ENCODE results near the gene INSYN1.
"Not testable (repeated sequence)": the region's sequence is repeated elsewhere in the genome, so short reads cannot be mapped to it uniquely, and the experiment has no call there.

Gene INSYN1, protein sequence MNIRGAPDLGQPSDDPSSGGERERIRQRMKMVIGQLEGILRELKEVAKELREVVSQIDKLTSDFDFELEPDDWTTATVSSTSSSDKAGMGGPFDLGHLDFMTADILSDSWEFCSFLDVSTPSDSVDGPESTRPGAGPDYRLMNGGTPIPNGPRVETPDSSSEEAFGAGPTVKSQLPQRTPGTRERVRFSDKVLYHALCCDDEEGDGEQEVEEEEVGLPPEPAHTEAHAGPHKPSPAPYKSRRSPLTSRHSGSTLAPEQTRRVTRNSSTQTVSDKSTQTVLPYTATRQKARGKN

DNA sequence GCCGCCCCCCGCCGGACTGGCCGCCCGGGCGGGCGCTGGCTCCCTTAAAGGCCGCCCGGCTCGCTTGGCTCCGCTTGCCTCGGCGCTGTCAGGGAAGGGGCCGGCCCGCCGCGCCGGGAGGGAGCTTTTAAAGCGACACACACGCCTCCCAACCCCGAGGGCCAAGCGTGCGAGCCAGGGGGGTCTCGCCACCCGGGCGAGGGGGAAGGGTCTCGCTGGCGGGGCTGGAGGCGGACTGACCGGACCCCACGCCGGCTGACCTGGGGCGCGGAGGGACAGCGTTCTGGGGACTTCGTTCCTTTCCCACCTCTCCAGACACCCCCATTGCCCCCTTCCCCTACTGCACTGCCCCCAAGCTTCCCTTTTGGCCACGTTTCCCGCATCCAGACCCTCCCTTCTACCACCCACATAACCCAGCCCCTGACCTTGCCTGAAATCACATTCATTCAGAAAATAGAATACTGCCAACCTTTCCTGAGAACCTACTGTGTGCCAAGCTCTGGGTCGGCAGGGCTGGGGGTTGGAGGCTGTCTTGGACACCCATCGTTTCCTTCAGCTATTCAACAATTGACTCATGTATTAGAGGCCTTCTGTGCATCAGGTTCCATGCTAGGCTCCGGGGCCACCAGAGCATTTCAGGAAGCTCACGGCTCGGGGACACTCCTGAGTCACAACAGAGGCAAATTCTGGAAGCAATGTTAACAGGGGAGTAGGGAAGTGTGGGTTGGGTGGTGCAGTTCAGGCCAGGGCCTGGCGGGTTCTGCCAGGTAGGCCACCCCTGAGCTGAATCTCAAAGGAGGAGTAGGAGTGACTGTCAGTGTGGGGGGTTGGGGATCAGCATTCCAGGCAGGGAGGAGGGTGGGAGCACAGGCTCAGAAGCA is at the start of gene INSYN1:
INSYN1 (minus strand) TSS at position 102 of the 881 bp plus-strand sequence. CDS start 2,221 bp downstream, outside the sequence.
- no peak for DNase-seq

DNA sequence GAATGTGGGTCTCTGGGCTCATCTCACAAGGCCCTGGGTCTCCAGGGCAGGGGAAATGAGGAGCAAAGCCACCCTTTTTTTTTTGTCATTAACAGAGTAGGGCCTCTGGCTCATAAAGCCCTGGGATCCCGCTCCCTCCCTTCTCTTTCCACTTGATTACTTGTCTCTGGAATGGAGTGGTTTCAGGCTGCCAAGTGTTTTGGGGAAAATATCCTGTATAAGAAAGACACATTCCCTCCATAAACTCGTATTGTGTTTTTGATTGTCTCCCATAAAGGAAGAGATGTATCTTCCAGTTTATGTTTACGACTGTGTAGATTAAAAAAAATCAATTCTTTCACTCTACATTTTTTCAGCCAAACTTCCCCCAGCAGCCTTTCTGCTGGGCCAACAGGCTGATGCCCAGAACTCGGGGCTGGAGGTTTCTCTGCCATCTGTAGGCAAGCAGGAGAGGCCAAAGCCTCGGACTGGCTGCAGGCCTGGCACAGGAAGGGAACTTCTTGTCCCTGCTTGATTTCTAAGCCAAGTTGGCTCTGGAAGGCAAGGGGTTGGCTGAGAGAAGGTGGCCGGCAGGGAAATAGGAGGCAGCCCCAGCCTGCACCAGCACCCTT is 49.4 kb upstream of the INSYN1 start:
- DNase-seq: no peak

DNA sequence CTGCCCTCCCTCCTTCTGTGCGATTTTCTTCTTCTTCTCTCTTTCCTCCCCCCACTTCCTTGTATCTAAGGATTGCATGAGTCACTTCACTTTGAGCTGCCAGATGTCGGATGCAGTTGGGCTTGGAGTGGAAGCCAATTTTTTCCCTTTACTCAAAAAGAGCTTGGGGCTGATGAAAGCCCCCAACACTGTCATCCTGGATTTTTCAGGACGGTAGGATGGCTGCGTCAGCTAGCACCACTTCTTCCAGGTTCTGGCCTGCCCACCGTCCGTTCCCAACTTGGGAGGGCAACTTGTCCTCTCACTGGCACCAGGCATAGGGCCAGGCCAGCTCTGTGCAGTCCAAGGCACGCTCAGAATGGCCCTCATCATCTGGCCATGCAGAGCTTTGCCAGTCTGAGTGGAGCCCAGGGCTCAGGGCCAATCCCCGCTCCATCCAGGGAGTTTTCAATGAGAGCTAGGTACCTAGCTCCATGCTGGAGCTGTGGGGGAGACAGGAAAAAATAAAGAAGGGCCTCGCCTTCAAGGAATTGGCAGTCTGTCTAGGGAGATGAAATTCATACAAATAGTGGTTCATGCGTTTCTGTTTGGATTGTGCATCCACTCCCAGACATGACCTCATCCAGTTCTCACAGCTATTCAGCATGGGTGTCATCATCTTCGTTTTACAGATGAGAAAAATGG is 47.7 kb upstream of the INSYN1 start:
- no peak for DNase-seq

DNA sequence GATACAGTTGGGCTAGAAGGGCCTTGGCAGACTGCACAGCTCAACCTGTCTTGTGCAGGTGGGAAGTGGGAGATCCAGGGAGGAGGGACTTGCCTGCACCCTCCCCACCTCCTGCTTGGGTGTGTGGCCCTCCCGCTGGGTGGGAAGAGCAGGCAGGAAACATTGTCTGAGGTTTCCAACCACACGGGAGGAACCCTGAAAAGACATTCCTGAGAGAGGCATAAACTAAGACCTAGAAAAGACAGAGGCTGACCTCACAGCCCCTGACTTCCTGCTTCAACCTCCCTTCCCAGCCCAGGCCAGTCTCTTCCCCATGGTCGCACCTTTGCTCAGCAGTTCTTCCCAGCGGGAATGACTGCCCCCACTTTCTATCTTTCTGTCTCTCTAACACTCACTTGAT is 46.3 kb upstream of the INSYN1 start:
- DNase-seq: no peak

DNA sequence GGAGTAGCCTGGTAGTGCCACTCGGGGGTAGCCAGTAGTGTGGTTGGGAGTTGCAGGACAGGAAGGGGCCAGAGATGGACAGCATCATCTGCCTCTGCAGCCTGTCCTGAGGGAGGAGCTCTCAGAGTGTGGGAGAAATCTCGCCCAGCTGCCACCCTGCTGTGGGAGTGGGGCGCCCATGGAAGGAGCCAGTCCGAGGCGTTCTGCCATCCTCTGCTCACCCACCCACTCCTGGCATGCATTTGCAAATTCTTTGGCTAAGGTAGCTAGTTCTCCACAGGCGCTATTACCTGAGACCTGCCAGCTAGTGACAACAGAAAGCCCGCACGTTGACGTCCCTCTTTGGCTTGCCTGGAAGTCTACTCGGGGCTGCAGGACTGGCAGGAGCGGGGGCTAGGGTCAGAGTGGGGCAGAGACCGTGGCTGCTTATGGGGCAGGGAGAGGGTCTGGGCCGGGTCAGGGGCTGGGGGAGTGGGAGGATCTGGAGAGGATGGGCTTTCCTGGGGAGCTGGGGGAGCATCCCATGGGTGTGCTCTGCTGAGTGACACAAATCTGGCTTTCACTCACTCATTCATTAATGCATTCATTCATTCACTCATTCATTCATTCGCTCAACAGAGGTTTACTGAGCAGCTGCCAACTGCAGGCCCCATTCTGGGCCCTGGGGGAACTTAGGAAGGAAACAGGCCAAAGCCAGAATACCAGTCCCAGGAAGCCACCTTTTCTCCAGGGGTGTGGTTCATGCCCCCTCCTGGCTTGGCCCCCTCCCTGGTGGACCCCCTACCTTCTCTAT is 44.4 kb upstream of the INSYN1 start:
- no peak for DNase-seq

DNA sequence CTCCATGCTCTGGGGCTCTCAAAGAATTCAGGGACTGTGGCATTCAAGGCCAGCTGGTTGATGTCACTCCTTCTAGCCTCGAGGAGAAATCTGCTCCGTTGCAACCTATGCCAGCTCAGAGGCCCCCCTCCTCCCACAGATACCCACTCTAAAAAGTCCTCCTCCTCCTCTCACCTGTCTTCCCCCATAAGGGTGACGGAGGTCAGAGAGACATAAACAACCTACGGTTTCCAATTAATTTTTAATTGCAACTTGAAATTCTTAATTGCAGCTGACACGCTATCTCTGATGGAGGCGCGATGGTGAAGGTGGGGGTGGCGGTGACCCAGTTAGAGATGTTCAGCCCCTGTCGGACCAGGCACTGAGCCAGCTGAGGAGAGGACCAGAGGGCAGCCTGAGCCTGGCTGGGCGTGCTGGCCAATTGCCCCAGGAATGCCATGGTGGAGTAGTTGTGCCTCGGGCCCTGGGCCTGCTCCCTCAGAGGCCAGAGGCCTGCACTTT is 43.2 kb upstream of the INSYN1 start:
- DNase-seq: no peak

DNA sequence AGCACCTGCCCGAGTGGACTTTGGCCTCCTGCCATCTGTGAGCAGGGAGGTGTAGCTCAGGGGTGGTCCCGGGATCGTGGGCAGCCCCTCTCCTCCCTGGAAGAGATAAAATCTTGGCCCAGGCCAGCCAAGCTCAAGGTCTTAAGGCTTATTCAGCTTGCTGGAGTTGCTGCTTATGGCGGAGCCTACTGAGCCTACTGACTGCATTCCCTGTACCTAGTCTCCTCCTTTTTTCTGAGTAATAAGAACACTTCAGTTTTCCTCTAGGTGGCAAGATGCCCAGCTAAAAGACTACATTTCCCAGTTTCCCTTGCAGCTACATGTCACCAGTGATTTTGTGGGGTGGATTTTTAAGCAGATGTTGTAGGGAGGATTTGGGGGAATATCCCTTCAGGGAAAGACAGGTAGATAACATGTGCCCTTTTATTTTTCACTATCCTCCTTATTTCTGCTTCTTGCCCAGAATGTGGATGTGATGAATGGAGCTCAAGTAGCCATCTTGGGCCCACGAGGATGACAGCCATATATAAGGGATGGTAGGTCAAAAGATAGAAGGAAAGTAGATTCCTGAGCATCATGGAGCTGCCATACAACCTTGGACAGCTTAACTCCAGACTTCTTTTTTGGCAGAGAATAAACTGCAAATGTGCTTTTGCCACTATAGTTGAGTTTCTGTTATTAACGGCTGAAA is 41.4 kb upstream of the INSYN1 start:
- no peak for DNase-seq

DNA sequence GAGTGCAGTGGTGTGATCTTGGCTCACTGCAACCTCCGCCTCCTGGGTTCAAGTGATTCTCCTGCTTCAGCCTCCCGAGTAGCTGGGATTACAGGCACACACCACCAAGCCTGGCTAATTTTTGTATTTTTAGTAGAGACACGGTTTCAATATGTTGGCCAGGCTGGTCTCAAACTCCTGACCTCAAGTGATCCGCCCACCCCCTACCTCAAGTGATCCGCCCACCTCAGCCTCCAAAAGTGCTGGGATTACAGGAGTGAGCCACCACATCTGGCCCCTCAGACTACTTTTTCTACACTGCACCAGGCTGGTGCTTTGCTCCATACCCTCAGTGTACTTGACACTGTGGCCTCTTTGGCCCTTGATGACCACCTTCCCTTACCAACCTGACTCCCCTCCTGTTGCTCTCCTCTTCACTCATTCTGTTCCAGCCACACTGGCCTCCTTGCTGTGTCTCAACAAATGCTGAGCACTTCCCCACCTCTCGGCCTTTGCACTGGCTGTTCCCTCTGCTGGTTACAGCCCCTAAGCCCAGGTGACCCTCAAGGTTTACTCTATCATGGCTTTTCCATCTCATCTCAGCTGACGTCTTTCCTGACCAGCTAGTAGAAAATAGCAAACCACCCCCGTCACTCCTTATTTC is 39.9 kb upstream of the INSYN1 start:
- DNase-seq: not testable (repeated sequence)

DNA sequence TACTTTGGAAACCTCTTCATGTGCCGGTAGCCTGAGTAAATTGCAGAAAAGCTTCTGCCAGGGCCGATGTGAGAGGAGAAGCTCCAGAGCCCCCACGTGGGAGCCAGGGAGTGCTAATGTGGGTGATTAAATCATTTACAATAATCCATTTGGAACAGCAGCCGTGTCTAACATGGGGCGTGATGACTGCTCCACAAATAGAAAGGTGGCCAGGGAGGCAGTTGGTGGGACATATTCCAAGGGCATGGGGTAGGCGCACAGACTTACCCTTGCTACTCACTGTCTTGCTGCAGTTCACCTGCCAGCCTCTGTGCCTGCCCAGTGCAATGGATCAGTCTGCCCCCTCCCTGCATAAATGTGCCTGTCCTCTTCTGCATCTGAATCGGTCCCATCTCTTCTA is 39.3 kb upstream of the INSYN1 start:
- no peak for DNase-seq

DNA sequence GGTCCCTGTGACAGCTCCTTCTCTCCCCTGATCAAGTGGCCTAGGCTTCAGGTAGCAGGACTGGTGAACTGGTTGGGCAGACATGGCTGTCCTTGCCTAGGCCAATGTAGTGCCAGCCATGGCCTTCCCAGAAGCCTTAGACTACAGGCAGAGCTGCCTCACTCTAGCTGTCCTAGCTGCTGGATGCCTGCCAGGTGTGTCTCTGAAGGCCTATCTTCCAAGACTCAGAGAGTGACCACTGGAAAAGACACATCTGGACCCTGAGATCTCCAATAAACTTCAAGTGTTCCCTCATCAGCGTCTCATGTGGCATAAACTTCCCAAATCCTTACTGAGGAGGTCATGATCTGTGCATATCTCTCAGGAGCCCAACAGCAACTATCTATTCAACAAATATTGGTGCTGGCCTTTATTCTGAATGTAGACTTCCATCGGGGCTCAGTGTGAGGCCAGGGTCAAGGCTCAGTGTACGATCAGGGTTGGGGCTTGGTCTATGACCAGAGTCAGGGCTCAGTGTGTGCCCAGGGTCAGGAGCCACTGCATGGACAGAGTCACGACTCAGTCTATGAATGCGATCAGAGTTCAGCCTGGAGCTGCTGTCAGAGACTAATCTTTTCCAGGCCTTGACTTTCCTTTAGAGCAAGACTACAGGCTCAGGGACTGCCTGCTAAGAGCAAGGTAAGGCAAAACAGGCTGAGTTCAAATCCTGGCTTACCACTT is 36.5 kb upstream of the INSYN1 start:
- no peak for DNase-seq

DNA sequence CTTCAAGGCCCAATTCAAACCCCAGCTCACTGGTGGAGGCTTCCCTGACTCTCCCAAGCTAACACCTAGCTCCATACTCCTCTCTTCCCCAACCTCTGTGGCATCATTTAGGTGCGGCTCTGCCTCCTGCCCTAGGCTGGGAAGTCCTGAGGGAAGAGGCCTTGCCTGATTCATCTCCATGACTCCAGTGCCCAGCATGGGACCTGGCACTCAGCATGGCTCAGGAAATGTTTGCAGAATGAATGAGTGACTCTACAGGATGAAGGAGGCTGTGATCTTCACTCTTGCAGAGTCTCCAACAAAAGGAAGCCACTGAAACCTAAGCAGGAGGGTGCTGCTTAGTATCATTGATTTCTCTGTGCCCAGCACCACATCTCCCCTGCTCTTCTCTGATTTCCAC is 34.5 kb upstream of the INSYN1 start:
- no peak for DNase-seq

DNA sequence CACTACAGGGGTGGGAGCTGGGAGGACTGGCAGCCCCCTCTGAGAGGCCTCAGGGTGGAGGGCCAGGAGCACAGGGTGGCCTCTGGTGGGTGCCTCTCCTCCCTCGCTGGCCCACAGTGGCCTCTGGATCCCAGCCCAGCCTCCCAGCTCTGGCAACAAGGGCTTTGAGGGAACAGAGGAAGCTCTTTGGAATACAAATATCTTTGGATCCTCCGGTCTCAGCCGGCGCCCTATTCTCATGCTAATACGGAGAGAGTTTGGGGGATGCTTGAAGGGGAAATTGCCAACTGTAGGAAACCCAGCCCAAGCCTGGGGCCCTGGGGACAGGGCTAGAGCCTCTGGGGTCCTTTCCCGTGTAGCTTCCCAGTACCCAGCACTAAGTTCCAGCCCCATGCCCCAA is 33.4 kb upstream of the INSYN1 start:
- DNase-seq: no peak

DNA sequence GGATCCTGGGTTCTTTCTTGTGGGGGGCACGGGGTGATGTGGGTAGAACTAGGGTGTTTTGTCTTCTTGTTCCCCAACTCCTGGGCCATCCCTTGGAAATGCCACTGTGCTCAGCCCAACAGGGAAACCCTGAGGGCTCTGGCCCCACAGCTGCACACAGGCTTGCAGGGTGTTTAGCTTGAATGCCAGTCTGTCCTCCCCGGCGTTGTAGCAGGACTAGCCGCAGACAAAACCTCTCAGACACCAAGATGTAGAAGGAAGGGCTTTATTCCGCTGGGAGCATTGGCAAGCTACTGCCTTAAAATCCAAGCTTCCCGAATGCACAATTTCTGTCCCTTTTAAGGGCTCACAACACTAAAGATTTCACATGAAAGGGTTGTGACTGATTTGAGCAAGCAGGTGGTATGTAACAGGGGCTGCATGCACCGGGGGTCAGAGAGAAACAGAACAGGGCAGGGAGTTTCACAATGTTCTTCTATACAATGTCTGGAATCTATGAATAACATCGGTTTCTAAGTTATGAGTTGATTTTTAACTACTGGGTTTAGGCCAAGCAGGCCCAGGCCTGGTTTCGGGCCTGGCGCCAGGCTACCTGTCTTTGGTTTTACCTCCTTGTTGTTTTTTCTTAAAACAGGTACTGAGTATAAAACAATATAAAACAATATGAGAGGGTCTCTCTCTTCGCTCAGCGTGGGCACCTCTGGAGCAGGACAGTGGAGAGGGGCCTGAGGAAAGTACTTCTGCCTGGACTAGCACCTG is 32.3 kb upstream of the INSYN1 start:
- not testable (repeated sequence) for DNase-seq

DNA sequence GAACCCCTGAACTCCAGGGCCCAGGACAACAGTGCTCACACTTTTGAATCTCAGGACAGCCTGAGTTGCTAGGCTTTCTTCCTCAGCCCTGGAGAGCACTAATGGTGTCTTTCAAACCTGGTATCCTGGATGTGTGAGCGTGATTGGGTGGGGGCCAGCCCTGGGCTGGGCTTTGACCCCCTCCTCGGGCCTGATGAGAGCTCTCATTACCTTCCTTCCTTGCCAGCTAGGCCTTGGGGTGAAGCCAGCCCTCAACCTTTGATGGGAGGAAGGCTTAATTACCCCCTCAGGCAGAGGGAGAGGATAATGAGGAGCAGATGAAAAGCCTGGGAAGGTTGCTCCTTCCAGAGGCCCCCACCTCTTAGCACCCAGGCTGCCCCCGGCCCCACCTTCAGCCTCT is 31.1 kb upstream of the INSYN1 start:
- DNase-seq: no peak

DNA sequence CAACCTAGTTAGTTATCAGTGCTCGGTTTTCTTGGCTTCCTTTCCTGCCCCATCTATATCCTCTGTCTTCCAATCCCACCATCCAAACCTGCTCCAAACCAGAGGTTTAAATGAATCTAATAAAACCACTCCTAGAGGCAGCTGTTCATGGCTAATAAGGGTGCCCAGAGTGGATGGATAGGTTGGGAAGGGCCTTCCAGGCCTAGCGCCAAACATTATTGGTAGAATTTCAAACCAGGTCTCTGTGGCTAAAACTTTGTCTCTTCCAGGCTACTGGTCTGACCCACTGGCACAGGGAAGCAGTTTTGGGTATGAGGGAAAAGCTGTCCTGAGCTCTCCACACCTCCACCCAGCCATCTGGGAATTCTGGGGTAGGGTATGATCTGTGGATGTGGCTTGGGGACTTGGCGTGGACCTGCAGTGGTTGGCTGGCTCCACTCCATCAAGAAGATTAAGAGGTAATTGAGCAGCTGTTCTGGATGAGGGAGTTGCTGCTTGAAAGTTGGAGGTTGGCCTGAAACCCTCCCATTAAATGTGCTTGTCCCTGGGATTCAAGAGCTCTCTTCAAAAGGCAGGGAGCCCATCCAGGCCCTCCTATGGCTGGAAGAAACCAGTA is 29.3 kb upstream of the INSYN1 start:
- no peak for DNase-seq

DNA sequence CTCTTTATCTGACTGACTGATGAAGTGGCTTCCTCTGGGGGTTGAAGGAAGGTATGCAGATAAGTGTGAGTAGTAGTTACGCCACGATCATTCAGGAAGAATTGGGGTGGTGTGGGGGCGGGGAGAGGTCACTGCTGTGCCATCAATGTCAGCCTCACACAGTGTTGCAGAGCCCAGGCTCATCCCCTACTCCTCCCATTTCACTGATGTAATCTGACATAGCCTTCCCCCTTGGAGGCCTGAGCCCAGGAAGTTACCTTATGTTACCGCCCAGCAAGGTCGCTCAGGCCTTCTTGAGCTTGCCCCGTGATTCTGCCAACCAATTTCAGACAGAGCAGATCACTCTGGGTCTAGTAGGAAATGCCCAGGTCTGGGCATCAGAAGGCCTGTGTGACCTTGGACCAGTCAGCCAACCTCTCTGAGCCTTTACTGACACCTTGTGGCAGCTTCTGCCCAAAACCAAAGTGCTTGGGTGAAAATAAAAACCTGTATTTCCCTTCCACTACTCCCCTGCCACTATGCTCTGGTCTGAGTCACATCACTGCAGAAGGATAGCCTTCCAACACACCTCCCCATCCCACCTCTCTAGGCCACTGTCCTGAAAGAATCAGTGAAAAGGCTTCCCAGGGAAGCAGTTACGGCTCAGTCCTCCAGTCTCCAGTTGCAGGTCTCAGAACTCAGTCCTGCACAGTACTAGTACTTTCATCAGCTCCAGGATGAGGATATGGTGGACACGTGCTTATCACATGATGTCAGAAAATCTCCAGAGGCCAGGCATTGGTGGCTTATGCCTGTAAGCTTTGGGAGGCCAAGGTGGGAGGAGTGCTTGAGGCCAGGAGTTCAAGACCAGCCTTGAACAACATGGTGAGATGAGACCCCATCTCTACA is 28.1 kb upstream of the INSYN1 start:
- DNase-seq: no peak

DNA sequence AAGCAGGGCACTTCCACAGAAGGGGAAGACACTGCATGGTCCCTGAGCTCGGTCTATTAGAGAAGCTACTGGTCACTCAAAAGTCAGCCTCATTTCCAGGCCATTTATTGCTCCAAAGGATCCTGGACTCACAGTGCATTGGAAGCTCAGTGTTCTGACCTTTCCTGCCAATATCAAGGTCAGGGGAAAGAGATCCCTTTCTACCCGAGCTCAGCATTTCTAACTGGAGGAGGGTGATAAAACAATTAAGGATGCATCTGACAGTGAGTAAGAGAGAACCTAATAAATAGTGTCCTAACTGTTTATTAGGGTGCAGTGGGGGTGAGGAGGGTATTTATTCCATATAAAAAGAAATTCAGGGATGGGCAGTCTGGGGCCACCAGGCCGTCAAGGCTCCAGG is 26.8 kb upstream of the INSYN1 start:
- DNase-seq: no peak

DNA sequence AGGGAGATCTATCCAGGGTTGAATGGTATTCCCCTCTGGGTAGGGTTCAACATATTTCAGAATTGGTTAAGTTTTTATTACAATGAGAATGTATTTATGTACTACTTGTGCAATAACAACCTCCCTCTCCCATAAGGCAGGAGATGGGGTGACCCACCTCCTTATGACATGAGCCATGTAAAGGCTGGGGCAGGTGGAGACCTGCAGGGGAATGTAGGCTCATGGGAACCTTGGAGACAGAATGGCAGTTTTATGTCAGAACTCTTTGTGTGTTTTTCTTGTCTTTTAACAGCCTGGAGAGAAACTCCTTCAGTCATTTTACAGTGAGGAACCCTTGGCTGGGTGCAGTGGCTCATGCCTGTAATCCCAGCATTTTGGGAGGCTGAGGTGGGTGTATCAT is 24.6 kb upstream of the INSYN1 start:
- DNase-seq: no peak

Measured in stimulated activated CD4-positive, alpha-beta T cell treated with anti-CD3 and anti-CD28 coated beads, Interleukin-12 subunit alpha, Interleukin-12 subunit beta, amount 100 ng/mL, for 4 hours (primary cell).